ENCODE data around the gene LMTK2.

The LMTK2 gene

GRCh38 chr7:98178762-98179490 is 72.3 kb downstream of the LMTK2 start:
- no peak for DNase-seq

GRCh38 chr7:98180751-98181150 is 74.1 kb downstream of the LMTK2 start:
- no peak for DNase-seq

GRCh38 chr7:98185101-98185500 is 78.4 kb downstream of the LMTK2 start:
- no peak for DNase-seq

- no peak for DNase-seq
Observed at GRCh38 chr7:98186452-98187137, 79.9 kb downstream of the LMTK2 start.

- no peak for DNase-seq
Observed at GRCh38 chr7:98187138-98187502, 80.5 kb downstream of the LMTK2 start.

GRCh38 chr7:98189559-98189958 is 82.9 kb downstream of the LMTK2 start:
- no peak for DNase-seq

- DNase-seq: no peak
Observed at GRCh38 chr7:98191668-98192431, 85.2 kb downstream of the LMTK2 start.

GRCh38 chr7:98192781-98193457 is 86.3 kb downstream of the LMTK2 start:
- no peak for DNase-seq

- DNase-seq: no peak
Observed at GRCh38 chr7:98193474-98194180, 87.0 kb downstream of the LMTK2 start.

- DNase-seq: no peak
Observed at GRCh38 chr7:98194186-98194585, 87.5 kb downstream of the LMTK2 start.

- no peak for DNase-seq
Observed at GRCh38 chr7:98194672-98195457, 88.2 kb downstream of the LMTK2 start.

- DNase-seq: no peak
Observed at GRCh38 chr7:98196706-98197605, 90.3 kb downstream of the LMTK2 start.

GRCh38 chr7:98199131-98199530 is 92.5 kb downstream of the LMTK2 start:
- no peak for DNase-seq

- no peak for DNase-seq
Observed at GRCh38 chr7:98200364-98200763, 93.7 kb downstream of the LMTK2 start.

- DNase-seq: no peak
Observed at GRCh38 chr7:98202367-98203195, 95.9 kb downstream of the LMTK2 start.

- no peak for DNase-seq
Observed at GRCh38 chr7:98203261-98203963, 96.8 kb downstream of the LMTK2 start.

- no peak for DNase-seq
Observed at GRCh38 chr7:98203964-98204605, 97.4 kb downstream of the LMTK2 start.

- DNase-seq: no peak
Observed at GRCh38 chr7:98204670-98205069, 98.0 kb downstream of the LMTK2 start.
